Pancreas (tissue), 8 donors: ENCODE measurements around the gene CASP4. TPM values are rescaled to one million over a fixed set of nuclear protein-coding genes. Genes with fewer than 3 reads are reported as not detected.

ENCODE experiments used
- polyA plus RNA-seq, 2 donors: library from polyadenylated mRNA; stranded (reverse); fragments of 200-250 nt; gene quantifications; one replicate each; pipeline ENCODE4 v1.2.3, GENCODE V29; 2013
- total RNA-seq, 6 donors: library from RNA; stranded (reverse); fragmentation: NEBNext Ultra II Directional in 4 of 6; extraction: Animal tissue kit (Norgen Biotek cat#: 25700) in 4 of 6; gene quantifications; one replicate each; pipeline versions ENCODE4 v1.2.1 to v1.2.4, GENCODE V29; 2021 to 2023
- donor health status: healthy with polysubstance abuse.
- donor health status: DM: no; HTN: no; CAD: no; lungs with moderate emphysema.
- donor health status: DM: no; HTN: no; CAD: no.
- donor health status: Bipolar disorder and iron deficiency.
- donor health status: DM: yes; HTN: yes; CAD: no.
- donor health status: DM: no; HTN: no; CAD: no.
- donor health status: DM: no; HTN: no; CAD: no.
- donor health status: DM: yes; HTN: yes; CAD: no.

CASP4 gene
- total and polyA plus RNA-seq, 8 donors, result 29.7 to 60.8 (median 42.6) TPM

Other genes with a start within 250 kb of the CASP4 start
- under 1 TPM in 3 of 6 donors, not detected in 3; 0.16 to 0.23 (median 0.20) TPM for gene CASP12, start 70.1 kb downstream of the CASP4 start, total RNA-seq
- gene CASP12, start 70.1 kb downstream of the CASP4 start, polyA plus RNA-seq, result under 1 TPM; 0.46 to 0.66 TPM
- under 1 TPM in 1 of 6 donors, not detected in 5; 0.25 TPM for gene CASP5, start 54.6 kb upstream of the CASP4 start, total RNA-seq
- under 1 TPM in 1 of 2 donors, not detected in 1; 0.12 TPM for gene CASP5, start 54.6 kb upstream of the CASP4 start, polyA plus RNA-seq
- gene CASP1, start 66.6 kb upstream of the CASP4 start, total RNA-seq, result 10 to 100 TPM in 2 of 6 donors, 1 to 10 TPM in 4; 1.9 to 17.4 (median 4.9) TPM
- 1 to 10 TPM; 4.8 to 7.9 TPM for gene CASP1, start 66.6 kb upstream of the CASP4 start, polyA plus RNA-seq
- gene CARD16, start 76.8 kb upstream of the CASP4 start, total RNA-seq, result 1 to 10 TPM in 5 of 6 donors, under 1 TPM in 1; 0.51 to 9.8 (median 1.6) TPM
- 1 to 10 TPM; 5.3 to 8.2 TPM for gene CARD16, start 76.8 kb upstream of the CASP4 start, polyA plus RNA-seq
- not detected for gene CARD18, start 171.2 kb upstream of the CASP4 start, total RNA-seq
- gene CARD18, start 171.2 kb upstream of the CASP4 start, polyA plus RNA-seq, result under 1 TPM in 1 of 2 donors, not detected in 1; 0.33 TPM